Fibroblast of skin of back (primary cell): ENCODE data around the gene ITPA.
"Not testable (repeated sequence)": the region's sequence is repeated elsewhere in the genome, so short reads cannot be mapped to it uniquely, and the experiment has no call there.

Source experiments
- DNase-seq: peaks from one replicate; pipeline ENCODE4 v3.0.0-alpha.2; 2013

Gene ITPA

GRCh38 chr20:3173610-3174441 lies 35.5 kb upstream of the ITPA start:
- DNase-seq, result peak; percentile 81

DNA sequence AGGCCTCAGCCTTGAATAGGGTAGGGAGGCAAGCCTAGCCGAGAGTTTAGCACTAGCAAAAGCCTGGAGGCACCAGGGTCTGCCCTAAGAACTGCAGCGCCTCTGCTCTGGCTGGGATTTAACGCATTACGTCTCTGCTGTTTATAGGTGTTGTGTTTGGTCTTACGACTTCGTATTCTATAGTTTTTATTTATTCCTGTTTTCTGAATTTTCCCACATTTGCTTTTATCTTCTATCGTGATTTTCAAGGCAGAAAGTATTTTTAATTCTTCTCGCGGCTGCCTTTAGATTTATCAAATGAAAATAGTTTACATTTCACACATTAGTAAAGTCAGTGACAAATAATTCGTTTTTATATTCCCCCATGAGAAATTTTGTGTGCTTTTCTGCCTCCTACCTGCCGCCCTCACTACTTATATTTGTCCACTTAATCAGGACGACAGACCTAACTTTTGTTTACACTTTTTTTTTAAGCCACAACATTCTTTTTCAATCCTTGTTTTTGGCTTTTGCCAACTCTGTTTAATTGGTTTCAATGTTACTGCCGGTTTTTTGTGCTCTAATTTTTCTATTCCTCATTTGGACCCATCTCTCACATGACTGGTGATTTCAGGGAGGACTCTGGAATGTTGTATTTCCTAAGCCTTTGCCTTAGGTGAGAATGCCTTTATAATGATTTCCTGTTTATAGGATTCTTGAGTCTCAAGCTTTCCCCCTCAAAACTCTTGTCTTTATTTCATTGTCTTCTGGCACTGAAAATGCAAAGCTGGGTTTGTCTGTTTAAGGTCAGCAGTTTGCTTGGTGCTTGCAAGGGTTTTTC lies 34.6 kb upstream of the ITPA start:
- no peak for DNase-seq

GRCh38 chr20:3175270-3175669 lies 34.0 kb upstream of the ITPA start:
- no peak for DNase-seq

- DNase-seq, result no peak
These were observed 31.4 kb upstream of the ITPA start for GRCh38 chr20:3177746-3178485.

- no peak for DNase-seq
These were observed 29.0 kb upstream of the ITPA start for GRCh38 chr20:3180319-3180718.

- no peak for DNase-seq
These were observed 28.0 kb upstream of the ITPA start for GRCh38 chr20:3181270-3181669.

GRCh38 chr20:3182429-3182828 lies 26.9 kb upstream of the ITPA start:
- DNase-seq, result not testable (repeated sequence)

GRCh38 chr20:3183896-3184612 lies 25.2 kb upstream of the ITPA start:
- DNase-seq, result no peak

DNA sequence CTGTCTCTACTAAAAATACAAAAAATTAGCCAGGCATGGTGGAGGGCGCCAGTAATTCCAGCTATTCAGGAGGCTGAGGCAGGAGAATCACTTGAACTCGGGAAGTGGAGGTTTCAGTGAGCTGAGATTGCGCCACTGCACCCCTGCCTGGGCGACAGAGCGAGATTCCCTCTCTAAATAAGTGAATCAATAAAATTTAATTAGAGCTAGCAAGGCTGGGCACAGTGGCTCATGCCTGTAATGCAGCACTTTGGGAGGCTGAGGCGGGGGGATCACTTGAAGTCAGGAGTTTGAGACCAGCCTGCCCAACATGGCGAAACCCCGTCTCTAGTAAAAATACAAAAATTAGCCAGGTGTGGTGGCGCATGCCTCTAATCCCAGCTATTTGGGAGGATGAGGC lies 21.4 kb upstream of the ITPA start:
- not testable (repeated sequence) for DNase-seq

GRCh38 chr20:3188823-3189413 lies 20.4 kb upstream of the ITPA start:
- no peak for DNase-seq

- no peak for DNase-seq
These were observed 19.7 kb upstream of the ITPA start for GRCh38 chr20:3189561-3190131.

DNA sequence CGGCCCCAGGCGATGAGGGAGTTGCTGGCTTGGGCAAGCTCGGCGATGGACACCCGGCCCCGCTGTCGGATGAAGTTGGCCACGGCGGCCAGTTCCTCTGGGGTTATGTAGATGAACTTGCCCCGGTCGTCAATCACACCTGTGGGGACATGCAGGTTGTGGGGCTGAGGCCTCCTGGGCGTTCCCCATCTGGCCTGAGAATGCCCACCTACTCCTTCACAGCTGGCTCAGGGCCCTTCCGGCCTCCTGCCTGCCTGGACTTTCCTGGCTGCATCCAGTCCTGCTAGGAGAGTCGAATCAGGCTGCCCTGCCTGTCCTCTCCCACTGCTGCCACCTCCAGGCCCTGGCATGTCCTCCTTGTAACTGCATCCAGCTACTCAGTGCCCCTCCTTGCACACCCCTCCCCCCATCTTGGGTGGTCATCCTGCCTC lies 18.6 kb upstream of the ITPA start:
- no peak for DNase-seq

DNA sequence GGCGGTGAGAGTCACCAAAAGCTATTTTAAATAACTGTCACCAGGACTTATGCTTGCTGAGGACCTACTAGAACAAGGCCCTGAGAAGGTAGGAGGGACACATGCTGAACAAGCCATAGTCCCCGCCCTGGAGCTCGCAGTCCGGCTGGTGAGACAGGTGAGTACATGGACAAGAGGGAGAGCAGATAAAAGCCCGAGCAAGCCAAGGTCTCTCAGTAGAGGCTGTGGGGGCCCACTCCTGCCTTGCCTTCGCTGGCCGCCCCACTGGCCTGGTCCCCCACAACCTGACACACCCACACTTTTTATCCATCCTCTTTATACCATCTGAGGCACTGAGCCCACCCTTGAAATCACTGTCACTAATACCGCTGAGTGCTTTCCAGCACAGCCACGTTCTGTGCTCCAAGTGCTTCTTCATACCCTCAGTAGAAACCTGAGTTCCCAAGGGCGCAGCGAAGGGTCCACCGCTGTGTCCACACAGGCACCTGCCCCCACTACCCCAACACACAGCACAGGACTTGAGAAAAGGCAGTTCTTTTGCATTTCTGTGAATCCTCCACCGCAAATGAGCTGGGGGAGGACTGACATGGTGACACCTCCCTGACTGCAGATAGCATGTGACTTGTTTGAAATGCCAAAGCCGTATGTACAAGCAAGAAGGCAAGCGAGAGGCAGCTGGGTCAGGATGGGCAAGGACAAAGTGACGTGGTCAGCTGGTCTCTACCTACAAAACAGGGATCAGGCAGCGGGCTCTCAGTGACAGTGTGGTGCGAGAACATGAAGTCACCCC lies 16.9 kb upstream of the ITPA start:
- DNase-seq, result no peak

DNA sequence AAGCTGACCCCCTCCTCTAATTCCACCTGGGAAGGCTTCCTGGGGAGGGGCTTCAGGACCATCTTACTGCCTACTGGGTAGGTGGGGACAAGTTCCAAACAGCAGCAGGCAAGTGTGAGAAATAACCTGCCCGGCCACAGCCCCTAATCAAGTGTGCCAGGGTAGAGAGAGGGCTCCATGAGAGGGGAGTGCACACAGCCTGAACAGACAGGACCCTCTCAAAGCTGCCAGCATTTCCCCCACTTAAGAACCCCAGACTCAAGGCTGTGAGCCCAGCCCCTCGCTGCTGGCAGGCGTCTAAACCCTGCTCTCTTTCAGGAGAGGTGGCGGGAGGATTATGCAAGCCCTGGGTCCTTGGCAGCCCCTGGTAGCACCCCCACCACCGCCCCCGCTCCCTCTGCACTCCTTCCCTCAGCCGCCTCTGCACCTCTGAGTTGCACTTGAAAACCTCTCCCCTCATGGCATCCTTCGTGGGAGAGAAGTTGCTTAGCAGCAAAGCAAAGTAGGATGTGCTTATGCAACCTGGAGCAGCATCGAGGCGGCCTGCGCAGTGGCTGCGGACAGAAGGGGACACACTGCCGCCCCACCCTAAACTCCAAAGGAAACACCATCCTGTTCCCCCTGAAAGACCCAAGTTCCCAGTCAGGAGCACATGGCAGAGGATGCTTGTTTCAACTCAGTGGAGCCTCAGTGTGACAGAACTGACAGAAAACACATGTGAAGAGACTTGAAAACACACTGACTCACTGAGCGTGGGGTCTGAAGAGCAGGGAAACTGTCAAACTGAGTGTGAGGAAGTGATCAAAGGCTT lies 15.3 kb upstream of the ITPA start:
- DNase-seq, result no peak

- no peak for DNase-seq
These were observed 14.5 kb upstream of the ITPA start for GRCh38 chr20:3194617-3195280.

DNA sequence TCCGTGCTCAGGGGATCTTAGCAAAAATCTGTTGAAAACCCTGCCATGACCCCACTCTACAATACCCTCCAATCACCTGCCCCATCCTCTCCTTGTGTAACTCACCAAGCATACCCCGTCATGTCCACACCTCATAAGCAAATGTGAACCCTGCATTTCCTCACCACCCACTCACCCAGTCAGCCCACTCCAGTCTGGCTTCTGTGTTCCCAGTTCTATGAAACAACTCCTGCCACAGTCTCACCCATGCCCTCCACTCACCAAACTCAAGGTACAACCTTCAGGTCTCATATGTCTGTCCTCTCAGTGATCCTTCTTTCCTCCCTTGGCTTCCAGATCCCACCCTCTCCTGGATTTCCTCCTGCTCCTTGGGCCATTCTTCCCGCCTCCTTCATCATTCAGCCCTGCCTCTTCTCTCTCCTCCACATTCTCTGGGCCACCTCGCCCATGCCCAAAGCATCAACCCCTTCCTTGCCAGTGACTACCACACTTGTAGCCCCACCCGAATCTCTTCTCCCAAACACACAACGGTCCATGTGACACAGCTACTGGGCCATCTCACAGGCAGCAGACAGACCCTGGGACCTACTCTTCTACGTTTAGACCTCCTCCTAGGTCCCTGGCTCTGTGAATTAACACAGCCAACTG lies 13.6 kb upstream of the ITPA start:
- no peak for DNase-seq

DNA sequence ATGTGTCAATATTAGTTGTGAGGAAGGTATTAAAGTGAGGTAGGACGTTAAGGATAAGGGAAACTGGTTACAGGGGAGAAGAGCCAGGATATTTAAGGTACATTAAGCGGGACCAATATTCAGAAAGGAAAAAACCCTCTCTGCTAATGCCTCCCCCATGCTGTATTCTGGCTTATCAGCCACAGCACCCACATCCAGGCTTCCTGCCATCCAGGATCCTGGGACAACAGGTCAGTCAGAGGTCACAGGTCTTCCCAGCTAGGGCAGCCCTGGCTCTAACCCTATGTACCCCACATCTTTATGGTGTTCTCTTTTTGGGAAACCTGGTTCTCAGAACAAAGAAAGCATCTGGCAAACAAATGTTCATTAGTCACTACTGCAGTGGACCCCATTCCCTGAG lies 10.1 kb upstream of the ITPA start:
- DNase-seq, result no peak

DNA sequence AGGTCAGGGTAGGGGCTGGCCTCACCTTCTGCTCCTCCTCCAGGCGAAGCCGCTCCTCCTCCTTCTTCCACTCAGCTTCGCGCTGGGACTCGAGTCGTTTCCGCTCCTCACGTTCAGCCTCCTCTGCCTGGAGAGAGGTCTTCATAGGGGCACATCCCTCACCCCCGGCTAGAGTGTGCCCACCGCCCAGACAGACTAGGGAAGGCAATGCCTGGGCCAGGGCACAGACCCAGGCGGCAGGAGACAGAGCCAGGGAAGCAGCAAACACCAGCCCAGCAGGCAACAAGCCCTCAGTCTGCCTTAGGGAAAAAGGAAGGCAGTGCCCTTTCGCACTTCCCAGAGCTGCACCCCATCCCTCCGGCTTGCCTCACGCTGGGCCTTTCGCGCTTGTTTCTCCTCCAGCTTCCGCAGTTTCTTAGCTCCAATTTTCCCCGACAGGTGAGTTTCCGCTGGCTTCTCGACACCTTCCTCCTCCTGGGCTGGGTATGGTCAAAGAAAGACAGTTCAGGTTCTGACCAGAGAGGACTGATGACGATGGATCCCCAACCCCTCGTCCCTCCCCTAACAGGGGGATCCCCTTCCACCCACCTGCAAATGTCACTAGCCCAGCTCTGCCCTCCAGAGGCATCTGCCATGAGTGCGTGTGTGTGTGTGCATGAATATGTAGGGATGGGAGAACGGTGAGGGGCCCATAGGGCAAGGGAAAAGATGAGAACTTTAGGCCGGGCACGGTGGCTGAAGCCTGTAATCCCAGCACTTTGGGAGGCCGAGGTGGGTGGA lies 9.1 kb upstream of the ITPA start:
- no peak for DNase-seq
